Lower leg skin (tissue), 4 donors: Measurements from ENCODE around the gene RSPO4. TPM values are rescaled to one million over a fixed set of nuclear protein-coding genes. Genes with fewer than 3 reads are reported as not detected.

ENCODE experiments used
- DNase-seq, 2 donors: peaks; one replicate each; pipeline ENCODE4 v3.0.0-alpha.2; 2019; ENCODE audit warnings: low spot score in 2 of 2
- H3K4me3 ChIP-seq: fragments of 200-600 bp; sonication (generic); 2 replicates; pipeline ENCODE4 v1.5.1; 2017; ENCODE audit warnings: mild to moderate bottlenecking, low read depth; ENCODE audit not compliant: poor library complexity, severe bottlenecking
- CTCF ChIP-seq, 3 donors: fragments of 450-650 bp; IDR thresholded peaks; one replicate each; pipeline ENCODE4 v1.5.1; 2016; ENCODE audit warnings: antibody characterized with exemption in 3 of 3, mild to moderate bottlenecking in 3 of 3, moderate library complexity in 2 of 3
- POLR2A ChIP-seq, 2 donors: fragments of 450-650 bp; IDR thresholded peaks; one replicate each; pipeline ENCODE4 v1.6.1; 2016 to 2017; ENCODE audit warnings: antibody characterized with exemption in 2 of 2, mild to moderate bottlenecking in 1 of 2, moderate library complexity in 1 of 2
- WGBS, 2 donors: methylation state at CpG; one replicate each; pipeline ENCODE4 v1.1.5; 2018; 5-methylcytosine and 5-hydroxymethylcytosine counted together
- intact Hi-C: fragments of 100-400 bp; cut with DNase I; formaldehyde crosslinking; loops from one replicate; pipeline ENCODE4 v1.15.0; 2023; ENCODE audit warnings: low total_unique reads
- total RNA-seq, 4 donors: library from RNA; depleted of rRNA; stranded (reverse); fragments of >200 nt; gene quantifications; one replicate each; pipeline ENCODE4 v1.1.0, GENCODE V29; 2016

The RSPO4 gene
- total RNA-seq, 4 donors from 2014 or later: 0.13 to 0.59 TPM; not detected in 2

- TF ChIP-seq CTCF (IDR thresholded peaks at IDR 0.05) (no peak), POLR2A (IDR thresholded peaks at IDR 0.05) (no peak)
- DNase-seq: no peak
- 86 to 88% methylated on average over 9 of the region's 9 CpGs for WGBS, 2 donors
- no peak overlapping the region for H3K4me3 ChIP-seq
- intact Hi-C loops: no loop called here
Observed at GRCh38 chr20:972256-972655, 29.9 kb downstream of the RSPO4 start.

DNA sequence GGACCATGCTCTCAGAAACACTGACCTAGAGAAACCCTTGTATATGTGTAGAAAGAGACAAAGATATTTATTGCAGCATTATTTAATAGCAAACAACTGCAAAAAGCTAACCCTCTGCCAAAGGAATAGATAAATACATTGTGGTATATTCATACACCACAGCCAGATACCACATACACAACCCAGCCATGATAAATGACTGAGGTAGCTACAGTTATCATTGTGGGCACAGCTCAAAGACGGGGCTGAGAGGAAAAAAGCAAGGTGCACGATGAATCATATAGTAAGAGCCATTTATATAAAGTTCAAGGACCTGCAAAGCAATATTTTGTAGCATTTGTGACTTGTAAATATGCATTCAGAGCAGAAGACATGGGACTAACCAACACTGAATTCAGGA lies 30.8 kb downstream of the RSPO4 start:
- no peak for DNase-seq
- intact Hi-C loops: no loop called here
- WGBS, 2 donors: 76 to 89% methylated on average over 2 of the region's 2 CpGs
- H3K4me3 ChIP-seq: no peak overlapping the region
- no peak for TF ChIP-seq POLR2A (IDR thresholded peaks at IDR 0.05)
- no peak for TF ChIP-seq CTCF (IDR thresholded peaks at IDR 0.05)

GRCh38 chr20:969868-970267 lies 32.2 kb downstream of the RSPO4 start:
- no peak for DNase-seq
- intact Hi-C loops: no loop called here
- TF ChIP-seq POLR2A (IDR thresholded peaks at IDR 0.05) (no peak), CTCF (IDR thresholded peaks at IDR 0.05) (no peak)
- 61 to 62% methylated on average over 4 of the region's 4 CpGs for WGBS, 2 donors
- H3K4me3 ChIP-seq: no peak overlapping the region

GRCh38 chr20:967796-968742 lies 34.0 kb downstream of the RSPO4 start:
- DNase-seq: no peak

DNA sequence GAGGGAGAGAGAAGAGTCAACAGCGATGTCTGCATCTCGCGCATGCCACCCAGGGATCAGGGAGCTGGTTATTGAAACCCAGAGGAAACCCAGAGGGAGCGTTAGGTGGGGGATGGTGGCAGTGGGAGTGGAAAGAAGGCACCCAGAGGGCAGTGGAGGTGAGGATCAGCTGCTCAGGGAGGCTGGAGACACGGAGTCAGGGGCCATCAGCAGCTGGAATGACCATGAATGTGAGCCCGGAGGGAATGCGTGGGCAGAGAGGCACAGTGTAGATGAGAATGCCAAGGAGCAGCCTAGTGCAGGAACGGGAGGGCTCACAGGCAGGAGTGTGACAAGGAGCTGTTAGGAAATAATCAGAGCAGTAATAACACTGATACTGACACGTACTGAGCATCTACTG lies 36.2 kb downstream of the RSPO4 start:
- TF ChIP-seq POLR2A (IDR thresholded peaks at IDR 0.05) (no peak), CTCF (IDR thresholded peaks at IDR 0.05) (no peak)
- H3K4me3 ChIP-seq: no peak overlapping the region
- DNase-seq: no peak
- intact Hi-C loops: no loop called here
- WGBS, 2 donors: 66 to 67% methylated on average over 9 of the region's 9 CpGs

More at GRCh38 chr20:967796-968742, 34.0 kb downstream of the RSPO4 start:
- TF ChIP-seq POLR2A (IDR thresholded peaks at IDR 0.05) (no peak), CTCF (IDR thresholded peaks at IDR 0.05) (no peak)
- WGBS, 2 donors: 83 to 85% methylated on average over 16 of the region's 16 CpGs
- H3K4me3 ChIP-seq: no peak overlapping the region
- intact Hi-C loops: no loop called here
